GM10266 (cell line): ENCODE measurements around the gene RAB21.

Source experiments
- DNase-seq: peaks from one replicate; pipeline ENCODE4 v3.0.0; 2012; ENCODE audit errors: extremely low spot score
- TF ChIP-seq, protein P1 (sequence below): IDR thresholded peaks from 2 replicates; pipeline ENCODE4 v1.5.1; 2012; ENCODE audit warnings: mild to moderate bottlenecking, low read depth; ENCODE audit not compliant: control insufficient read depth, insufficient read depth; ENCODE audit errors: missing control alignments

Gene RAB21

GRCh38 chr12:71838231-71838630, 83.6 kb downstream of the RAB21 start:
- TF ChIP-seq, protein P1, sequence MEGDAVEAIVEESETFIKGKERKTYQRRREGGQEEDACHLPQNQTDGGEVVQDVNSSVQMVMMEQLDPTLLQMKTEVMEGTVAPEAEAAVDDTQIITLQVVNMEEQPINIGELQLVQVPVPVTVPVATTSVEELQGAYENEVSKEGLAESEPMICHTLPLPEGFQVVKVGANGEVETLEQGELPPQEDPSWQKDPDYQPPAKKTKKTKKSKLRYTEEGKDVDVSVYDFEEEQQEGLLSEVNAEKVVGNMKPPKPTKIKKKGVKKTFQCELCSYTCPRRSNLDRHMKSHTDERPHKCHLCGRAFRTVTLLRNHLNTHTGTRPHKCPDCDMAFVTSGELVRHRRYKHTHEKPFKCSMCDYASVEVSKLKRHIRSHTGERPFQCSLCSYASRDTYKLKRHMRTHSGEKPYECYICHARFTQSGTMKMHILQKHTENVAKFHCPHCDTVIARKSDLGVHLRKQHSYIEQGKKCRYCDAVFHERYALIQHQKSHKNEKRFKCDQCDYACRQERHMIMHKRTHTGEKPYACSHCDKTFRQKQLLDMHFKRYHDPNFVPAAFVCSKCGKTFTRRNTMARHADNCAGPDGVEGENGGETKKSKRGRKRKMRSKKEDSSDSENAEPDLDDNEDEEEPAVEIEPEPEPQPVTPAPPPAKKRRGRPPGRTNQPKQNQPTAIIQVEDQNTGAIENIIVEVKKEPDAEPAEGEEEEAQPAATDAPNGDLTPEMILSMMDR: no peak
- no peak for DNase-seq

- TF ChIP-seq, protein P1: no peak
- DNase-seq: no peak
Observed at GRCh38 chr12:71838676-71839075, 84.0 kb downstream of the RAB21 start.

DNA sequence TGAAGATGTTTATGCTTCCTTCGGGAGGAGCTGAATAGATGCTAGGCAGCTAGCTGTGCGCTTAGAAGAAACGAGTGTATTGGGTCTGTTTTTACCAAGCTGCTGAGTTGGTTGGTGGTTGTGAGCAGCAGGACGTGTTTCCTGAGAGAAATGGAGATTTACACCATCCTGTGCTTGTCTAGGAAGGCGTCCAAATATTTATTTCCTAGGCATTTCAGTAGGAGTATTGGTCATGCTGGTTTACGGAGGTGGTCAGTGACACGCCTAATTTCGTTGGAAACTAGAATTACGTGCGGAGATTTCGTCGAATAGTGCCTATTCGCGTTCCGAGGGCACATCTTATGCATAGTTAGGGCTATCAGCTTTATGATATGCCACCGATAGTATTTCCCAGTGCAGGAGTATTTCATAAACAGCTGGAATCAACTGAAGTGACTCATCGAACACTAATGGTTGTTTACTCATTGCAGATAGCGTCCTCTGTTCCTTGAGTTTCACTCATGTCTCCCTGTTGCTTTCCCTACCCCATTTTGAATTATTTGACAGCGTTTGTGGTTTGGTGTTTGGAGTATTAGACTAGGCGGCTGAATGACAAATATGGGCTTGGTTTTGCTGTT, 85.7 kb downstream of the RAB21 start:
- DNase-seq: no peak
- TF ChIP-seq, protein P1: no peak

DNA sequence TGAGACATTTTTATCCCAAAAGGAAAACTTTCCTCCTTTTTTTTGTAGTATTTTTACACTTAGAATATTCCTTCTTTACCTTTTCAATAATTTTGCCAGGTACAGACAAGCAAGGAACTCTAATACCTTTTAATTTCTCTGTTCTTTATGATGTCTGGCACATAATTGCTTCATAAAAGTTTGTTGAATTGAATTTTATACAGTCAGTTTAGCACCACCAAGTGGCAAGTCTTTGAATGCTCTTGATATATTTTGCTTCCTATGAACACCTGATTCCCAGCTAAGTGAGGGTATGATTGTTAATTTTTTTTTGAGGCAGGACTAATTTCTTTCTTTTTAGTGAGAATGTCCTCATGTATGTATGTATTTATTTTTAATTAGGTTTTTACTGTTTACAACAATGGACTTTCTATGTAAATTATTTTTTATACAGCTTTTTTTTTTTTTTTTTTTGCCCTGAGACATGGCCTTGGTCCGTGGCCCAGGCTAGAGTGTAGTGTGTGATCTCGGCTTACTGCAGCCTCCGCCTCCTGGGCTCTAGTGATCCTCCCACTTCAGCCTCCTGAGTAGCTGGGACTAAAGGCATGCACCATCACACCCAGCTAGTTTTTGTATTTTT, 91.8 kb downstream of the RAB21 start:
- TF ChIP-seq, protein P1: peak; percentile 56
- no peak for DNase-seq

DNA sequence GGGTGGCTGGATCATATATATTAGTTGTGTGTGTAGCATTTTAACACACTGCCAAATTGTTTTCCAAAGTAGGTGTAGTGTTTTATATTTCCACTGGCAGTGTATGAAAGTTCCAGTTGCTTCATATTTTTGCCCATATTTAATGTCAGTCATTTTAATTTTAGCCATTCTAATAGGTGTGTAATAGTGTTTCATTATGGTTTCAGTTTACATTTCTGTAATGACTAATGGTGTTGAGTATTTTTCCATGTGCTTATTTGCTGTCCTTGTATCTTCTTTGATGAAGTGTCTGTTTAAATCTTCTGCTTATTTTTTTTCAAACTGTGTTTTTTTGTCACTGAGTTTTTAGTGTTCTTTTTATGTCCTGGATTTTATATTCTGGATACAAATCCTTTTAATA, 93.5 kb downstream of the RAB21 start:
- TF ChIP-seq, protein P1: no peak
- no peak for DNase-seq

DNA sequence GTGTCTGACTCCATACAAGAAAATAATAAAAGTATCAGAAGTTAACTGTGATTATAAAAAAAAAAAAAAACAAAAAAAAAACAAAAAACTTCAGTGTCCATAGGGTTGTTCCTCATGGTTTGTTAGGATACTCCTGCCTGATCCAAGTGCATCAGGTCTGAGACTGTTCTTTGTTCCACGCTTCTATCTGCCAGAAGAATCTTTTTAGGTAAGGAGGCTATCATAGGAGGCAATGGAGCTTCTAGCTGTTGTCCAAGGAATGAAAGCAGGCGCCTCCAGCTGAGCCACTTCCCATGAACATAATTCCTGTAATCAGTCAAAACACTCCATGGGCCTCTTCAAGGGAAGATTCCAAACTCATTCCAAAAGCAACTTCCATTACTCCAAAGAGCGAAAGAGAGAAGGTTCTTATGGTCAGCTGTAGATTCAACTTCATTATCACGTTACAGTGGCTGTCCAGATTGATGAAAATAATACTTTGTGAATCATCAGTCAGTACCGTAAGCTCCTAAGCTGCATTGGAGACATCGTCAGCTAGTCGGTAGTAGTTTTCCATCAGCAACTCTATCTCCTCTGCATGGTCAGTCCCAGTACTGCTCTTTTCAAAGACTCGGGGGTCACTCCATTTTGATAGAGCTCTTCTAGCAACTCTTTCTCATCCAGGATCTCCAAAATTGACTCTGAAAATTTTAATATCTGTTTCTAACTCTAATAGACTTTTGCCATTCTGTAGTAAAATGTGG, 94.6 kb downstream of the RAB21 start:
- TF ChIP-seq, protein P1: no peak
- DNase-seq: no peak
